C4-2B (cell line): ENCODE results near the gene SKIC3.

Source experiments
- CTCF ChIP-seq: fragments of 450-650 bp; conservative IDR thresholded peaks from 2 replicates; pipeline ENCODE4 v1.5.1; 2017; ENCODE audit warnings: mild to moderate bottlenecking
- ZFX ChIP-seq: fragments of 450-650 bp; IDR thresholded peaks from 2 replicates; pipeline ENCODE4 v1.6.1; 2017

GRCh38 chr5:95557841-95558240, 3.1 kb upstream of the SKIC3 start:
- TF ChIP-seq CTCF (no peak), ZFX (no peak)
